ENCODE data around the gene SGF29.

The SGF29 gene

GRCh38 chr16:28574925-28575324 is 21.2 kb downstream of the SGF29 start:
- H3K9ac ChIP-seq: no peak overlapping the region
- no peak for TF ChIP-seq CTCF (conservative IDR thresholded peaks at IDR 0.05; ENCODE audit: low read depth, low read length)
- H2AFZ ChIP-seq (ENCODE audit: low read depth): no peak overlapping the region
- no peaks in the 10 kb centered on the region for H3K27me3 ChIP-seq (ENCODE audit: insufficient read depth, low read depth)
- no peak overlapping the region for H3K4me2 ChIP-seq
- no peaks in the 10 kb centered on the region for H3K4me1 ChIP-seq (ENCODE audit: low read depth, poor library complexity, severe bottlenecking)
- H3K79me2 ChIP-seq (ENCODE audit: insufficient read depth, low read depth): no peaks in the 10 kb centered on the region
- no peaks in the 10 kb centered on the region for H3K36me3 ChIP-seq (ENCODE audit: insufficient read depth)
- H3K4me3 ChIP-seq (IDR thresholded peaks at IDR 0.05; ENCODE audit: insufficient read depth, low read depth, low read length): no peak overlapping the region
- no peaks in the 10 kb centered on the region for H4K20me1 ChIP-seq (ENCODE audit: insufficient read depth)
- H3K27ac ChIP-seq: no peak overlapping the region

- H3K9ac ChIP-seq: no peak overlapping the region
- H3K27ac ChIP-seq: no peak overlapping the region
- TF ChIP-seq CTCF (conservative IDR thresholded peaks at IDR 0.05; ENCODE audit: low read depth, low read length): no peak
- H3K4me3 ChIP-seq (IDR thresholded peaks at IDR 0.05; ENCODE audit: insufficient read depth, low read depth, low read length): no peak overlapping the region
- no peaks in the 10 kb centered on the region for H3K4me1 ChIP-seq (ENCODE audit: low read depth, poor library complexity, severe bottlenecking)
- H3K4me2 ChIP-seq: no peak overlapping the region
- H2AFZ ChIP-seq (ENCODE audit: low read depth): no peak overlapping the region
- H3K36me3 ChIP-seq (ENCODE audit: insufficient read depth): no peaks in the 10 kb centered on the region
- no peaks in the 10 kb centered on the region for H3K79me2 ChIP-seq (ENCODE audit: insufficient read depth, low read depth)
- no peaks in the 10 kb centered on the region for H4K20me1 ChIP-seq (ENCODE audit: insufficient read depth)
- no peaks in the 10 kb centered on the region for H3K27me3 ChIP-seq (ENCODE audit: insufficient read depth, low read depth)
Observed at GRCh38 chr16:28575446-28576109, 21.9 kb downstream of the SGF29 start.

GRCh38 chr16:28580726-28581315 is 27.1 kb downstream of the SGF29 start:
- no peaks in the 10 kb centered on the region for H3K36me3 ChIP-seq (ENCODE audit: insufficient read depth)
- H3K27ac ChIP-seq: no peak overlapping the region
- no peak for TF ChIP-seq CTCF (conservative IDR thresholded peaks at IDR 0.05; ENCODE audit: low read depth, low read length)
- no peaks in the 10 kb centered on the region for H3K4me1 ChIP-seq (ENCODE audit: low read depth, poor library complexity, severe bottlenecking)
- H2AFZ ChIP-seq (ENCODE audit: low read depth): no peak overlapping the region
- no peaks in the 10 kb centered on the region for H4K20me1 ChIP-seq (ENCODE audit: insufficient read depth)
- no peaks in the 10 kb centered on the region for H3K79me2 ChIP-seq (ENCODE audit: insufficient read depth, low read depth)
- no peak overlapping the region for H3K9ac ChIP-seq
- no peak overlapping the region for H3K4me2 ChIP-seq
- H3K27me3 ChIP-seq (ENCODE audit: insufficient read depth, low read depth): no peaks in the 10 kb centered on the region
- no peak overlapping the region for H3K4me3 ChIP-seq (IDR thresholded peaks at IDR 0.05; ENCODE audit: insufficient read depth, low read depth, low read length)

GRCh38 chr16:28585674-28586073 is 32.0 kb downstream of the SGF29 start:
- H4K20me1 ChIP-seq (ENCODE audit: insufficient read depth): no peaks in the 10 kb centered on the region
- H3K36me3 ChIP-seq (ENCODE audit: insufficient read depth): no peaks in the 10 kb centered on the region
- H3K4me3 ChIP-seq (IDR thresholded peaks at IDR 0.05; ENCODE audit: insufficient read depth, low read depth, low read length): no peak overlapping the region
- H3K4me2 ChIP-seq: no peak overlapping the region
- H2AFZ ChIP-seq (ENCODE audit: low read depth): no peak overlapping the region
- no peak overlapping the region for H3K27ac ChIP-seq
- H3K9ac ChIP-seq: no peak overlapping the region
- H3K4me1 ChIP-seq (ENCODE audit: low read depth, poor library complexity, severe bottlenecking): no peaks in the 10 kb centered on the region
- no peaks in the 10 kb centered on the region for H3K79me2 ChIP-seq (ENCODE audit: insufficient read depth, low read depth)
- no peak for TF ChIP-seq CTCF (conservative IDR thresholded peaks at IDR 0.05; ENCODE audit: low read depth, low read length)
- no peaks in the 10 kb centered on the region for H3K27me3 ChIP-seq (ENCODE audit: insufficient read depth, low read depth)

Data from KMS-11 (cell line).